ENCODE measurements around the gene EPS8.

The EPS8 gene

DNA sequence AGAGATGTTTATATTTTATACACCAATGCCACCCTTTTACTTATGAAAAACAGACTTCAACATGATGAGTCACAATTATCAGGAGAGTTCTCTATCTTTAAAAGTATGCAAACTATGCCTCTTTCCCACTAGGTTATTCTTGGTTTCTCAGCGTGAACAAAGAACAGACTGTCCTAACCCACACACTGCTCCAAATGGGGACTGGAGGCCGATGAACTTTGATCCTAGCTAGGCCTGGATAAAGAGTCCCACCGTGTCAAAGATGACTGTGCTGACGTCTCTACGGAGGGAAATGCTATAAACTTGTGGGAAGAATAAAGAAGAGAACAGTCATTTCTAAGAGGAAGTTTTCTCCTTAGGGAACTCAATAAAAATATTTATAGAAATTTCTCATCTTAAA is 160.1 kb downstream of the EPS8 start:
- Histone ChIP-seq H3K79me2 (ENCODE audit: insufficient read depth, low read length) (no peaks in the 10 kb centered on the region), H3K36me3 (ENCODE audit: insufficient read depth, low read length) (no peaks in the 10 kb centered on the region), H3K9me2 (ENCODE audit: low read depth, low read length) (no peaks in the 10 kb centered on the region), H3K9ac (ENCODE audit: low read length) (no peak overlapping the region), H3K9me3 (ENCODE audit: low read length) (no peaks in the 10 kb centered on the region), H2AFZ (ENCODE audit: low read length) (no peak overlapping the region), H3K4me1 (ENCODE audit: insufficient read depth, low read length, severe bottlenecking) (peaks cover 6% of the 10 kb centered on the region), H3K27me3 (ENCODE audit: insufficient read depth, low read length) (no peaks in the 10 kb centered on the region), H3K27ac (ENCODE audit: low read depth, low read length, poor library complexity, severe bottlenecking) (no peak overlapping the region), H3F3A (ENCODE audit: insufficient read depth, low read length) (no peaks in the 10 kb centered on the region), H3K4me3 (ENCODE audit: low read depth, low read length, poor library complexity, severe bottlenecking) (no peak overlapping the region), H4K20me1 (ENCODE audit: insufficient read depth, low read length) (no peaks in the 10 kb centered on the region), H3K4me2 (ENCODE audit: low read length) (no peak overlapping the region)
- TF ChIP-seq, protein P1, sequence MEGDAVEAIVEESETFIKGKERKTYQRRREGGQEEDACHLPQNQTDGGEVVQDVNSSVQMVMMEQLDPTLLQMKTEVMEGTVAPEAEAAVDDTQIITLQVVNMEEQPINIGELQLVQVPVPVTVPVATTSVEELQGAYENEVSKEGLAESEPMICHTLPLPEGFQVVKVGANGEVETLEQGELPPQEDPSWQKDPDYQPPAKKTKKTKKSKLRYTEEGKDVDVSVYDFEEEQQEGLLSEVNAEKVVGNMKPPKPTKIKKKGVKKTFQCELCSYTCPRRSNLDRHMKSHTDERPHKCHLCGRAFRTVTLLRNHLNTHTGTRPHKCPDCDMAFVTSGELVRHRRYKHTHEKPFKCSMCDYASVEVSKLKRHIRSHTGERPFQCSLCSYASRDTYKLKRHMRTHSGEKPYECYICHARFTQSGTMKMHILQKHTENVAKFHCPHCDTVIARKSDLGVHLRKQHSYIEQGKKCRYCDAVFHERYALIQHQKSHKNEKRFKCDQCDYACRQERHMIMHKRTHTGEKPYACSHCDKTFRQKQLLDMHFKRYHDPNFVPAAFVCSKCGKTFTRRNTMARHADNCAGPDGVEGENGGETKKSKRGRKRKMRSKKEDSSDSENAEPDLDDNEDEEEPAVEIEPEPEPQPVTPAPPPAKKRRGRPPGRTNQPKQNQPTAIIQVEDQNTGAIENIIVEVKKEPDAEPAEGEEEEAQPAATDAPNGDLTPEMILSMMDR (IDR thresholded peaks at IDR 0.05; ENCODE audit: low read length): no peak
- no peak for TF ChIP-seq EZH2 (IDR thresholded peaks at IDR 0.05; ENCODE audit: borderline replicate concordance, low read length)

- Histone ChIP-seq H2AFZ (ENCODE audit: low read length) (no peak overlapping the region), H3K9me2 (ENCODE audit: low read depth, low read length) (no peaks in the 10 kb centered on the region), H3K4me1 (ENCODE audit: insufficient read depth, low read length, severe bottlenecking) (peaks cover 6% of the 10 kb centered on the region), H3K79me2 (ENCODE audit: insufficient read depth, low read length) (no peaks in the 10 kb centered on the region), H3K4me2 (ENCODE audit: low read length) (no peak overlapping the region), H4K20me1 (ENCODE audit: insufficient read depth, low read length) (no peaks in the 10 kb centered on the region), H3K4me3 (ENCODE audit: low read depth, low read length, poor library complexity, severe bottlenecking) (no peak overlapping the region), H3K9ac (ENCODE audit: low read length) (no peak overlapping the region), H3K27ac (ENCODE audit: low read depth, low read length, poor library complexity, severe bottlenecking) (no peak overlapping the region), H3F3A (ENCODE audit: insufficient read depth, low read length) (no peaks in the 10 kb centered on the region), H3K9me3 (ENCODE audit: low read length) (no peaks in the 10 kb centered on the region), H3K36me3 (ENCODE audit: insufficient read depth, low read length) (no peaks in the 10 kb centered on the region), H3K27me3 (ENCODE audit: insufficient read depth, low read length) (no peaks in the 10 kb centered on the region)
- no peak for TF ChIP-seq EZH2 (IDR thresholded peaks at IDR 0.05; ENCODE audit: borderline replicate concordance, low read length)
- TF ChIP-seq, protein P1 (IDR thresholded peaks at IDR 0.05; ENCODE audit: low read length): no peak
Measured at GRCh38 chr12:15627995-15628945, 160.9 kb downstream of the EPS8 start.

GRCh38 chr12:15625075-15625474 is 164.1 kb downstream of the EPS8 start:
- H3K9me2 ChIP-seq (ENCODE audit: low read depth, low read length): no peaks in the 10 kb centered on the region
- H3K4me1 ChIP-seq (ENCODE audit: insufficient read depth, low read length, severe bottlenecking): no peaks in the 10 kb centered on the region
- no peaks in the 10 kb centered on the region for H3K9me3 ChIP-seq (ENCODE audit: low read length)
- H4K20me1 ChIP-seq (ENCODE audit: insufficient read depth, low read length): no peaks in the 10 kb centered on the region
- no peaks in the 10 kb centered on the region for H3K27me3 ChIP-seq (ENCODE audit: insufficient read depth, low read length)
- no peak for TF ChIP-seq EZH2 (IDR thresholded peaks at IDR 0.05; ENCODE audit: borderline replicate concordance, low read length)
- TF ChIP-seq, protein P1 (IDR thresholded peaks at IDR 0.05; ENCODE audit: low read length): no peak
- no peak overlapping the region for H2AFZ ChIP-seq (ENCODE audit: low read length)
- no peak overlapping the region for H3K4me3 ChIP-seq (ENCODE audit: low read depth, low read length, poor library complexity, severe bottlenecking)
- H3K27ac ChIP-seq (ENCODE audit: low read depth, low read length, poor library complexity, severe bottlenecking): no peak overlapping the region
- H3K36me3 ChIP-seq (ENCODE audit: insufficient read depth, low read length): no peaks in the 10 kb centered on the region
- no peaks in the 10 kb centered on the region for H3F3A ChIP-seq (ENCODE audit: insufficient read depth, low read length)
- no peaks in the 10 kb centered on the region for H3K79me2 ChIP-seq (ENCODE audit: insufficient read depth, low read length)
- H3K4me2 ChIP-seq (ENCODE audit: low read length): no peak overlapping the region
- no peak overlapping the region for H3K9ac ChIP-seq (ENCODE audit: low read length)

Data from OCI-LY1 (cell line).